B cell (primary cell): ENCODE measurements around the gene DTX4.

Experiments used
- EZH2 ChIP-seq: IDR thresholded peaks from 2 replicates; pipeline ENCODE4 v1.6.1; 2012; ENCODE audit warnings: borderline replicate concordance, low read depth, mild to moderate bottlenecking, moderate library complexity, low read length; ENCODE audit not compliant: insufficient read depth, poor library complexity, severe bottlenecking
- TF ChIP-seq, protein P1 (sequence below): fragments of 200-600 bp; IDR thresholded peaks from one replicate; pipeline ENCODE4 v1.8.0; 2022; ENCODE audit warnings: antibody characterized with exemption, mild to moderate bottlenecking

DNA sequence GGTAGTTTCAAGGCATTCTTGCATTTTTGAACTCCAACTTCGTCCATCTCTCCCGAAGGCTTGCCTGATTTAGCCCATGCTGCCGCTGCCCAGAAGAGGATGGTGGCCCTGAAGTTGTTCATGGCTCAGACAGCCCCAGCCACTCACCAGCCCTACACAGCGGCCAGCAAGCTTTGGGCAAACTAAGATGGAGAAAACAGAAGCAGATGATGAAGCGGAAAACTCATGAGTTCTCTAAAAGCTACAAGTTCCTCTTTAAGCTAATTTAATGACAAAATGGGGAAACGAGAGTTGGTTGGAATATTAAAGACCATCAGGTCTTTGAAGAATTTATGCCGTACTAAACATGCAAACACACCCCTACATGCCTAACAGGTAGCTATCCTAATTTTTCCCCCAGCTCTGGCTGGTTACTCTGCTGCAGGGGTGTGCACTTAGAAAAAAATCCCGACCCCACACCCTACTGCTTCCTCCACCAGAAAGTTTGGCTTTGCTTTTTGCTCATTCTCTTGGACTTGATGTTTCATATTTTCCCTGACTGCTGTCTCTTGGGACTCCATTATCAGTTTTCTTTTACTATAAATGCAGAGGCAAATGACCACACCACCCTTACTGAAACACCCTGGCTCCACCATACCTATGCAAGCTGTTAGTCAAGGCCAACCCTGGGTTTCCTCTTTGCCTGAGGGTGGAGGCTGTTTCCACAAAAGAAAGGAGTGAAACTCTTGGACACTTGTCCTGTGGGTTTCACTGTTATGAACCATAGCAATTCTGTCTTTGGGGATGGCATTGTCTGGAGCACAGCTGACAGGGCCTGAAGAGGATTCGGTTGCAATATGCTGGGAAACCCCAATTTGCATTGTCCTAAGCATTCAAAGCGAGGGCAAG is 41.1 kb downstream of the DTX4 start, which contains the start of gene MPEG1:
- TF ChIP-seq, protein P1, sequence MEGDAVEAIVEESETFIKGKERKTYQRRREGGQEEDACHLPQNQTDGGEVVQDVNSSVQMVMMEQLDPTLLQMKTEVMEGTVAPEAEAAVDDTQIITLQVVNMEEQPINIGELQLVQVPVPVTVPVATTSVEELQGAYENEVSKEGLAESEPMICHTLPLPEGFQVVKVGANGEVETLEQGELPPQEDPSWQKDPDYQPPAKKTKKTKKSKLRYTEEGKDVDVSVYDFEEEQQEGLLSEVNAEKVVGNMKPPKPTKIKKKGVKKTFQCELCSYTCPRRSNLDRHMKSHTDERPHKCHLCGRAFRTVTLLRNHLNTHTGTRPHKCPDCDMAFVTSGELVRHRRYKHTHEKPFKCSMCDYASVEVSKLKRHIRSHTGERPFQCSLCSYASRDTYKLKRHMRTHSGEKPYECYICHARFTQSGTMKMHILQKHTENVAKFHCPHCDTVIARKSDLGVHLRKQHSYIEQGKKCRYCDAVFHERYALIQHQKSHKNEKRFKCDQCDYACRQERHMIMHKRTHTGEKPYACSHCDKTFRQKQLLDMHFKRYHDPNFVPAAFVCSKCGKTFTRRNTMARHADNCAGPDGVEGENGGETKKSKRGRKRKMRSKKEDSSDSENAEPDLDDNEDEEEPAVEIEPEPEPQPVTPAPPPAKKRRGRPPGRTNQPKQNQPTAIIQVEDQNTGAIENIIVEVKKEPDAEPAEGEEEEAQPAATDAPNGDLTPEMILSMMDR = no peak
- TF ChIP-seq EZH2 = no peak
